ENCODE measurements around the gene AKAP8L.

Gene AKAP8L

GRCh38 chr19:15448778-15449619, 30.2 kb upstream of the AKAP8L start:
- no peak for DNase-seq

- no peak for DNase-seq
Observed at GRCh38 chr19:15448044-15448777, 29.4 kb upstream of the AKAP8L start.

GRCh38 chr19:15447057-15447456, 28.3 kb upstream of the AKAP8L start:
- no peak for DNase-seq

GRCh38 chr19:15445807-15446376, 27.1 kb upstream of the AKAP8L start:
- DNase-seq, result no peak

DNA sequence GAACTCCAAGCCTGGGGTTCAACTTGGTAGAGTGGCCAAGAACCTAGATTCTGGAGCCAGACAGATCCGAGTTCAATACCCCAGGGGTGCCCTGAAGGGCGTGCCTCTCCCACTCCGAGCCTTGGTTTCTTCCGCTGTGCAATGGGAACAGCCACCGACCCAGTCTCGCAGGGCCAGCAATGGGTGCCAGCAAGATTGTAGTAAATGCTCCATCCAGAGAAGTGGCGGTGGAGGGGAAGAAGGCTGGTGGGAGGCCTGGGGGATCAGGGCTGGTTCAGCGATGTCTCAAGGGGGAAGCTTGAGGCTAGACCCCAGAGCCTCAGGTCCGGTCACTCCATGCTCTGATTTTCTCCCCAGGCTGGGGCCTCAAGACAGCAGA, 26.4 kb upstream of the AKAP8L start:
- DNase-seq, result no peak

DNA sequence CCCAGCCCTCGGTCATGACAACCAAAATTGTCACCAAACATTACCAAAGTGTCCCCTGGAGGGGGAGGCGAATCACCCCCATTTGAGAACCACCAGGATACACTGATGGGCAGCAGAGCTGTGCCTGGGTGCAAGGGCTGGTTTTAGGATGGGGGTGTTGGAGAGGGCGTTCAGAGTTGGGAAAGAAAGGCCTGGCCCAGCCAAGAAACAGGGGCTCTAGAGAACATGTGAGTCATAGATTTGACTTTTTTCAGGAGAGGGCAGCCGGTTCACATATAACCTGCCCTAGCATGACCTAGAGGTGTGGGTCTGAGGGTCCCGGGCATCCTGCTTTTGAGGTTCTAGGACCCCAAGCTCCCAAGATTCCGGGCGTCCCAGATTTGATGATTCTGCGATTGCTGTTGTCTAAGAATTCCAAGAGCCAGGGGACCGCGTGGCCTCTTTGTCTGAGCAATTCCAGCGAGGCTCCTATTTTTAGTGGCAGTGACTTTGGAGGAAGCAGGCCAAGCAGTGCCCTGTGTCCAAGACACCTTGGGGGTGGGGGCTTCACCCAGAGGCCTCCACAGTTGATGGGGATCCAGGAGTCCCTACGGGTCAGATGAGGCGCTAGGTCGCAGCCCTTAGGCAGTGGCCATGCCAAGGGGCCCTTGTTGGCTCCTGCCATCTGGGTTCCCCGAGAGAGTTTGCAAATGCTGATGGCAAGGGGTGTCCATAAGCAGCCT, 25.9 kb upstream of the AKAP8L start:
- DNase-seq, result no peak

DNA sequence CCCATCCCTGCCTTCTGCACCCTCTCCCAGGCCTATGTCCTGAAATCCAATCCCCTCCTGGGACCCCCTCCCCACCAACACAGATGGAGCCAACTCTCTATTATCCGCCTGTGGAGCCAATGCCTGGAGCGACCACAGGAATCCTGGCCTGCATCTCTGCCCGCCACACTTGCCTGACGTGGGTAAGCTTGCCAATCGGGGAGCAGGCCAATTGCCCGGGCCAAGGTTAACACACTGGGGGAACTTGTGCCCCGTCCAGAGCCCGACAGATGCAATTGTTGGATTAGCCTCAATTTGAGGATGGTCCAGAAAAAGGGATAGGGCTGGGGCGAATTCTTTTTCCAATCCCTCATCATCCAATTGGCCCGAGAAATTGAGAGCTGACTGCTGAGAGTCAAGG, 25.1 kb upstream of the AKAP8L start:
- DNase-seq, result no peak

- DNase-seq, result no peak
Observed at GRCh38 chr19:15443325-15443724, 24.5 kb upstream of the AKAP8L start.

GRCh38 chr19:15442142-15442920, 23.5 kb upstream of the AKAP8L start:
- no peak for DNase-seq

DNA sequence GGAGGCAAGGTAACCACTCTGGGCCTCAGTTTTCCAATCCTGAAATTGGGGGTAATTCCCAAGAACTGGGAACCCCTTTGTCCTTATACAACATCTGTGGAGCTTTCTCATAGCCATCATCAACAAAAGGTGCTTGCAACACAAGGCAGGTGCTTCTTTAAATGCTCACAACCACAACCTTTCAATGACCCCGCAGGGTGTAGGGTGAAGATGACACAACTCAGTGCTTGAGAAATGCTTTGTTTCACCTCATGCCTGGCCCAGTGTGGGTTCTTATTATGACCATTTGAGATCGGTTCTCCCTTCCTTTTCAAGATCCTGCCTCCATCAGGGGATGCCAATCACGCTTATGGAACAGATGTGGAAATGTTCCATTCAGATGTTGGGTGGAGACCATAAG, 22.5 kb upstream of the AKAP8L start:
- no peak for DNase-seq

- no peak for DNase-seq
Observed at GRCh38 chr19:15439821-15440641, 21.2 kb upstream of the AKAP8L start.

- DNase-seq, result no peak
Observed at GRCh38 chr19:15439078-15439799, 20.5 kb upstream of the AKAP8L start.

DNA sequence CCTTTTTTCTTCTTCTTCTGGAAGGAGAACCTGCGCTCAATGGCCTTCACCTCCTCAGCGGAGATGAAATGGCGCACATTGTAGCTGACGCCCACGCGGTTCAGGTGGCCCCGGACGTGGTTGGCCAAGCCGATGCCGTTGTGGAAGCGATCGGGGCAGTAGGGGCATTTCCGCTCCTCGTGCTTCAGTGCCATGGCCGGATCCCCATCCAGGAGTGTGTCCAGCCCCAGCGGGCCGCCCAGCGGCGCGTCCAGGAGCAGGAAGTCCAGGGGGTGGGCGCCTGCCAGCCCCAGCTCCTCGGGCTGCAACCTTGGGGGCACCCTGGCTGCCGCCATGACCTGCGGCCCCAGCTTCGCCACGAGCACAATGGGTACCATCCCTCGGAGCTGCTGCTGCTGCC, 19.8 kb upstream of the AKAP8L start:
- DNase-seq, result no peak

- no peak for DNase-seq
Observed at GRCh38 chr19:15438124-15438496, 19.3 kb upstream of the AKAP8L start.

- DNase-seq, result no peak
Observed at GRCh38 chr19:15437355-15438123, 18.8 kb upstream of the AKAP8L start.

GRCh38 chr19:15436826-15437110, 18.0 kb upstream of the AKAP8L start:
- DNase-seq, result no peak

DNA sequence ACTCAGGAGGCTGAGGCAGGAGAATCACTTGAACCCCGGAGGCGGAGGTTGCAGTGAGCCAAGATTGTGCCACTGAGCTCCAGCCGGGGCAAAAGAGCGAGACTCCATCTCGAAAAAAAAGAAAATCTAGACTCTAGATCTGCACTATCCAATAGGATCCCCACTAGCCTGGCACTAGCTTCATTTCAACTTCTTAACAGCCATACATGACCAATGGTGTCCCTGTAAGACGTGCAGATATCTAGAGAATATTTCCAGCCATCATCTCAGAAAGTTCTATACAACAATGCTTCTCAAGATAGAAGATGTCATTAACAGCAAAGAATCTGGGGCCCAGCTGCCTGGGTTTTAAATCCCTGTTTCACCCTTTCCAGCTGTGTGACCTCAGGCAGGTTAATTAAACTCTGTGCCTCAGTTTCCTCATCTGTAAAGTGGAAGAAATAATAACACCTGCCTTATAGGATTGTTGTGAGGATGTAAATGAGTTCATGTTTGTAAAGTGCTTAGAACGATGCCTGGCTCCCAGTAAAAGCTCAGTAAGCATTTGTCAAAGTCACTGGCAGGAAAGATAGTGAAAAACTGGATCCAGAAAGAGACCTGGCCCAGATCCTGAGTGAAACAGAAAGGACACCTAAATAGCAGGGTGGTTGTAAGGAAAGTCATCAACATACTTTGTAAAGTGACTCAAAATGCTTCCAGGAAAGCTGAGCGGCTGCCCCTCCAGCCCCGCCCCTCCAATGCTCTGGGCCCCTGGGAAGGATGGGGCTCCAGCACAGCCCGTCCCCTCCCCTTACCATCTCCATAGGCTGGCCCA, 17.4 kb upstream of the AKAP8L start:
- DNase-seq, result no peak

DNA sequence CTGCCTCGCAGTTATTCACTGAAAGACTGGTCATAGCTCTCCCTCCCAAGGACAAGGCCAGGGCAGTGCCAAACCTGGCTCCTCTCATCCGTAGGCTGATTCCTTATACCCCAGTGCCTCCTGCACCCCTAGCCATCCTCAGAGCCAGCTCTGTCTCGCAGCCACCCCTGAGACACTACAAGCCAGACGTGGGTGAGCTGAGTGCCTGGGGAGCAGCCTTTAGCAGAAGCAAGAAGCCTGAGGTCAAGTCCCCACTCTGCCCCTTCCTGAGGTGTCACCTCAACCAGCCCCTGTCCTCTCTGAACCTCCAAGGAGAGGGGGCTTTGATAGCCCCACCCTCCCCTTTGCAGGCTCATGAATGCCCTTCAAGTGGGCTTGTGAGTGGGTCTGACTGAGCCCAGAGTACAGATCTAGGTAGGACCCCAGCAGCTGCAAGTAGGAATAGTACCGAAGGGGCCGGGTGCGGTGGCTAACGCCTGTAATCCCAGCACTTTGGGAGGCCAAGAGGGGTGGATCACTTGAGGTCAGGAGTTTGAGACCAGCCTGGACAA, 14.8 kb upstream of the AKAP8L start:
- no peak for DNase-seq

All from CD4-positive, alpha-beta T cell treated with Interferon gamma for 1 hour (primary cell).